H1 (cell line): ENCODE measurements around the gene KANSL1. TPM values are rescaled to one million over a fixed set of nuclear protein-coding genes. Genes with fewer than 3 reads are reported as not detected.

Experiments
- BACH1 ChIP-seq: IDR thresholded peaks from 2 replicates; pipeline ENCODE4 v1.6.1; 2012; ENCODE audit warnings: low read length, improper control_type of control experiment
- BRCA1 ChIP-seq: IDR thresholded peaks from 2 replicates; pipeline ENCODE4 v1.6.1; 2012; ENCODE audit warnings: low read depth, low read length, improper control_type of control experiment
- CHD2 ChIP-seq: IDR thresholded peaks from 2 replicates; pipeline ENCODE4 v1.6.1; 2012; ENCODE audit warnings: low read length, improper control_type of control experiment
- CHD7 ChIP-seq: fragments of 300-600 bp; sonication (generic); IDR thresholded peaks from 2 replicates; pipeline ENCODE4 v1.7.1; 2012; ENCODE audit warnings: low read length, moderate library complexity, mild to moderate bottlenecking, inconsistent platforms; ENCODE audit not compliant: insufficient replicate concordance
- CTCF ChIP-seq, 3 experiments: IDR thresholded peaks; 1 replicate in 2 of 3; 2 replicates in 1 of 3; pipeline versions ENCODE4 v1.5.1 to v1.6.1; 2011; ENCODE audit warnings: low read length in 3 of 3, mild to moderate bottlenecking in 3 of 3, inconsistent platforms in 2 of 3, low read depth in 1 of 3, moderate library complexity in 1 of 3; ENCODE audit not compliant: insufficient read depth in 1 of 3; ENCODE audit errors: control extremely low read depth in 1 of 3
- EZH2 ChIP-seq: fragments of 200-600 bp; sonication (generic); IDR thresholded peaks from 2 replicates; pipeline ENCODE4 v1.7.1; 2012; ENCODE audit warnings: low read depth, mild to moderate bottlenecking, moderate library complexity, low read length, inconsistent platforms; ENCODE audit not compliant: severe bottlenecking
- PHF8 ChIP-seq: fragments of 200-600 bp; sonication (generic); conservative IDR thresholded peaks from 2 replicates; pipeline ENCODE4 v1.7.1; 2012; ENCODE audit warnings: low read depth, mild to moderate bottlenecking, inconsistent platforms, low read length, moderate library complexity
- SIN3A ChIP-seq, 2 experiments: IDR thresholded peaks in 1 of 2; conservative IDR thresholded peaks in 1 of 2; 2 replicates each; pipeline ENCODE4 v1.6.1; 2011 to 2012; ENCODE audit warnings: low read length in 2 of 2, improper control_type of control experiment in 1 of 2, low read depth in 1 of 2, mild to moderate bottlenecking in 1 of 2
- SP4 ChIP-seq: IDR thresholded peaks from 2 replicates; pipeline ENCODE4 v1.6.1; 2012; ENCODE audit warnings: low read length, inconsistent platforms
- polyA plus RNA-seq, 7 experiments: library from polyadenylated mRNA; depleted of rRNA in 3 of 7; stranded (reverse) in 5 of 7; unstranded in 2 of 7; fragments of >200 nt in 5 of 7; fragments of 200-250 nt in 2 of 7; gene quantifications; 1 replicate in 5 of 7; 2 replicates in 1 of 7; 4 replicates in 1 of 7; pipeline versions ENCODE4 v1.2.1 to v1.2.3, GENCODE V29; 2011 to 2013; ENCODE audit warnings: missing spikeins in 2 of 7, mixed read lengths in 2 of 7
- total RNA-seq: library from RNA; stranded (reverse); fragmentation: NEBNext Ultra II Directional; extraction: Animal tissue kit (Norgen Biotek cat#: 25700); gene quantifications from 2 replicates; pipeline ENCODE4 v1.2.1, GENCODE V29; 2021

KANSL1 gene
- total and polyA plus RNA-seq, 2 of the 8 experiments (the other 6 are each of a cell fraction or from before 2014, with no cell fraction given): 34.0 to 128 TPM

- TF ChIP-seq CHD7: no peak
- no peak for TF ChIP-seq CTCF (IDR thresholded peaks at IDR 0.05; ENCODE audit: control extremely low read depth in 1 of 3, insufficient read depth in 1 of 3, low read depth in 1 of 3, low read length in 3 of 3)
- TF ChIP-seq BACH1: no peak
- no peak for TF ChIP-seq PHF8
- no peak for TF ChIP-seq CHD2
- no peak for TF ChIP-seq SP4
- TF ChIP-seq SIN3A (conservative IDR thresholded peaks at IDR 0.05 in 1 of 2, IDR thresholded peaks at IDR 0.05 in 1 of 2; ENCODE audit: low read depth in 1 of 2, low read length in 2 of 2): no peak
- no peak for TF ChIP-seq EZH2
- no peak for TF ChIP-seq BRCA1
These were observed 159.8 kb downstream of the KANSL1 start (continued) for GRCh38 chr17:46033392-46033791.
